MCF 10A (cell line): ENCODE data around the gene CACNA1C. TPM values are rescaled to one million over a fixed set of nuclear protein-coding genes. Genes with fewer than 3 reads are reported as not detected.

Experiments
- BruUV-seq: library from RNA; stranded (reverse); fragments of 400-500 nt; replicated peaks from 2 replicates; lab custom pipeline; 2021; lab: Mats Ljungman, UMichigan
- CTCF ChIA-PET: fragments of 300-600 bp; sonication (Branson Sonifier 250); formaldehyde crosslinking; extraction: SDS; loops from one replicate; lab custom pipeline; 2021; ENCODE audit warnings: antibody characterized with exemption, inconsistent platforms; lab: Yijun Ruan, JAX
- POLR2A ChIA-PET: fragments of 300-600, 350-650 bp; sonication (Branson Sonifier 250); formaldehyde crosslinking; extraction: SDS; loops from one replicate; lab custom pipeline; 2020; ENCODE audit warnings: antibody characterized with exemption, inconsistent platforms; lab: Yijun Ruan, JAX
- DNase-seq: peaks from one replicate; pipeline ENCODE4 v3.0.0-alpha.2; 2018; ENCODE audit not compliant: unreplicated experiment
- H3K27ac Mint-ChIP-seq: one replicate; pipeline ENCODE4 v1.8.0; 2022; ENCODE audit warnings: mild to moderate bottlenecking, low read depth, mixed read lengths; ENCODE audit not compliant: unreplicated experiment
- H3K27me3 Mint-ChIP-seq: one replicate; pipeline ENCODE4 v1.8.0; 2022; ENCODE audit warnings: mixed read lengths; ENCODE audit not compliant: insufficient read depth, unreplicated experiment
- H3K36me3 Mint-ChIP-seq: one replicate; pipeline ENCODE4 v1.8.0; 2022; ENCODE audit warnings: mild to moderate bottlenecking, moderate library complexity, mixed read lengths; ENCODE audit not compliant: insufficient read depth, unreplicated experiment
- H3K4me1 Mint-ChIP-seq: one replicate; pipeline ENCODE4 v1.8.0; 2022; ENCODE audit warnings: mixed read lengths; ENCODE audit not compliant: insufficient read depth, unreplicated experiment
- H3K4me3 Mint-ChIP-seq: one replicate; pipeline ENCODE4 v1.8.0; 2022; ENCODE audit warnings: mild to moderate bottlenecking, moderate library complexity, mixed read lengths; ENCODE audit not compliant: unreplicated experiment
- H3K9me3 Mint-ChIP-seq: one replicate; pipeline ENCODE4 v1.8.0; 2022; ENCODE audit warnings: mixed read lengths; ENCODE audit not compliant: unreplicated experiment
- CTCF ChIP-seq: fragments of 200-600 bp; IDR thresholded peaks from one replicate; pipeline ENCODE4 v1.8.0; 2022; ENCODE audit warnings: antibody characterized with exemption, mild to moderate bottlenecking; ENCODE audit not compliant: unreplicated experiment
- intact Hi-C: fragments of 100-400 bp; cut with micrococcal nuclease; formaldehyde crosslinking; loops from 2 replicates; pipeline ENCODE4 v1.14.1; 2022
- total RNA-seq: library from RNA; stranded (reverse); gene quantifications from 2 replicates; pipeline ENCODE4 v1.2.3, GENCODE V29; 2022

Gene CACNA1C
- total RNA-seq, 1 experiment from 2014 or later = not detected

- DNase-seq = no peak
- intact Hi-C loops = no loop called here
- POLR2A ChIA-PET = no interaction called here
- Mint-ChIP-seq H3K4me3 (no peak overlapping the region), H3K36me3 (peaks cover 1% of the 10 kb centered on the region), H3K27me3 (peaks cover 69% of the 10 kb centered on the region), H3K4me1 (no peaks in the 10 kb centered on the region), H3K9me3 (no peaks in the 10 kb centered on the region), H3K27ac (no peak overlapping the region)
- TF ChIP-seq CTCF = no peak
- no TSS peak for BruUV-seq
- CTCF ChIA-PET = interaction anchor here (0.6 to 0.9 kb wide), 3 partner anchors 11 to 1566 kb away, joined by 3 to 4 read pairs (median 3); no protein-coding TSS in a partner anchor
Measured at GRCh38 chr12:2648406-2648805, 595.6 kb downstream of the CACNA1C start.

GRCh38 chr12:2649201-2650030, 596.6 kb downstream of the CACNA1C start:
- ChIA-PET CTCF (interaction anchor here (0.9 kb wide), 2 partner anchors 8 to 15 kb away, joined by 3 to 4 read pairs; no protein-coding TSS in a partner anchor), POLR2A (no interaction called here)
- no peak overlapping the region for H3K4me3 Mint-ChIP-seq
- no peaks in the 10 kb centered on the region for H3K9me3 Mint-ChIP-seq
- H3K27ac Mint-ChIP-seq = no peak overlapping the region
- BruUV-seq = no TSS peak
- H3K27me3 Mint-ChIP-seq = peaks cover 59% of the 10 kb centered on the region
- intact Hi-C loops = no loop called here
- no peak for DNase-seq
- TF ChIP-seq CTCF = no peak
- no peaks in the 10 kb centered on the region for H3K36me3 Mint-ChIP-seq
- H3K4me1 Mint-ChIP-seq = no peaks in the 10 kb centered on the region

- intact Hi-C loops = no loop called here
- ChIA-PET CTCF (no interaction called here), POLR2A (no interaction called here)
- Mint-ChIP-seq H3K36me3 (no peaks in the 10 kb centered on the region), H3K27me3 (peaks cover 48% of the 10 kb centered on the region), H3K27ac (no peak overlapping the region), H3K4me1 (no peaks in the 10 kb centered on the region), H3K9me3 (no peaks in the 10 kb centered on the region), H3K4me3 (no peak overlapping the region)
- no peak for TF ChIP-seq CTCF
- no peak for DNase-seq
- BruUV-seq = no TSS peak
Measured at GRCh38 chr12:2650261-2651067, 597.7 kb downstream of the CACNA1C start.
